Peyer's patch (tissue), 4 donors: Measurements from ENCODE around the gene SLC17A8.

Experiments used
- CTCF ChIP-seq, 6 experiments: fragments of 450-650 bp in 4 of 6; fragments of 200-600 bp in 2 of 6; sonication (generic) in 1 of 6; IDR thresholded peaks; one replicate each; pipeline ENCODE4 v1.5.1; 2017 to 2019; ENCODE audit warnings: antibody characterized with exemption in 6 of 6, mild to moderate bottlenecking in 3 of 6, moderate library complexity in 1 of 6
- POLR2A ChIP-seq, 2 donors: fragments of 450-650 bp; IDR thresholded peaks; one replicate each; pipeline ENCODE4 v1.5.1; 2017; ENCODE audit warnings: antibody characterized with exemption in 2 of 2, mild to moderate bottlenecking in 2 of 2, moderate library complexity in 2 of 2

DNA sequence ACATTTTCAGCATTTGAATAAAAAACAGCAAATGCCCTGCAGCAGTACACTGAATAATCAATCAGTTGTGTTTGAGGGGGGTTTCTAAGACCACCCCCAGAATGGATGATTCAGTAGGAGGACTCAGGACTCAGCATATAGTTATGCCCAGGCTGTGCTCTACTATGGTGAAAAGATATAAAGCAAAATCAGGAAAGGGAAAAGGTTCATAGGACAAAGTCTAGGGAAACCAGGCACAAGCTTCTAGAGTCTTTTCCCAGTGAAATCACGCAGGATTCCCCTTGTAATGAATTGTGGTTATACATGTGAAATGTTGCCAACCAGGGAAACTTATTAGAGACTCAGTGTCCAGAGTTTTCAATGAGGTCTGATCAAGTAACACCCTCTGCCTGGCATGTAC is 25.0 kb upstream of the SLC17A8 start:
- no peak for TF ChIP-seq CTCF (IDR thresholded peaks at IDR 0.05)
- TF ChIP-seq POLR2A (IDR thresholded peaks at IDR 0.05): no peak
